Stimulated activated CD4-positive, alpha-beta T cell treated with anti-CD3 and anti-CD28 coated beads, TNF-alpha, amount 100 ng/mL, for 4 hours (primary cell): Measurements from ENCODE around the gene MYO6.

ENCODE experiments used
- DNase-seq, 3 experiments: peaks; one replicate each; pipeline ENCODE4 v3.0.0-alpha.2; 2020; ENCODE audit warnings: low read depth in 3 of 3

The MYO6 gene

GRCh38 chr6:75766387-75766786 is 17.3 kb downstream of the MYO6 start:
- no peak for DNase-seq

- DNase-seq, result no peak
These were observed 21.8 kb downstream of the MYO6 start for GRCh38 chr6:75770844-75771243.

DNA sequence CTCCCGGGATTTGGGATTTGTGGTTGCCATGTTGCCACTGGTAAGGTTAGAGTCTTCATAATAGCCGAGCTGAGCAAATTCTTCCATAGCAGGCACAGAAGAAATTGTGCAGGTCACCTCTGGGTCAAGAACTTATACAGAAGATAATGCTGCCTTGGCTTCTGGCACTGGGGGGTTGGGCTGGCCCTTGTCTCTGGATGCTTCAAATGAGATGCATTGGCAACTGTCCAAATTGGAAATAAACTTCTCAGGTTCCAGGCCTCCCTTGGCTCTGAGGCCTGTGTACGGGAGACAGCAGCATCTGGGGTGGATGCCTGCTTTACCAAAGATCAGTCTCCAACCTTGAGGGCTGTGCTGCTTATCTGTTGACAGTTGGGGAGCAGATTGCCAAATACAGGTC is 26.2 kb downstream of the MYO6 start:
- no peak for DNase-seq

GRCh38 chr6:75776461-75776860 is 27.4 kb downstream of the MYO6 start:
- no peak for DNase-seq

DNA sequence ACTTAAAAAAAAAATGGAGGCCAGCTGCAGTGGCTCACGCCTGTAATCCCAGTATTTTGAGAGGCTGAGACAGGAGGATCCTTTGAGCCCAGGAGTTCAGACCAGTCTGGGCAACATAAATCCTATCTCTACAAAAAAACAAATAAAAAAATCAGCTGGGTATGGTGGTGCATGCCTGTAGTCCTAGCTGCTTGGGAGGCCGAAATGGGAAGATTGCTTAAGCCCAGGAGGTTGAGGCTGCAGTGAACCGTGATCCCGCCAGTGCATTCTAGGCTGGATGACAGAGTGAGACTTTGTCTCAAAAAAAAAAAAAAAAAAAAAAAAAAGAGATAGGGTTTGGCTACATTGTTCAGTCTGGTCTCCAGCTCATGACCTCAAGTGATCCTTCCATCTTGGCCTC is 29.7 kb downstream of the MYO6 start:
- DNase-seq, result no peak

GRCh38 chr6:75786152-75786551 is 37.1 kb downstream of the MYO6 start:
- DNase-seq, result no peak

GRCh38 chr6:75788894-75789293 is 39.9 kb downstream of the MYO6 start:
- DNase-seq, result no peak

DNA sequence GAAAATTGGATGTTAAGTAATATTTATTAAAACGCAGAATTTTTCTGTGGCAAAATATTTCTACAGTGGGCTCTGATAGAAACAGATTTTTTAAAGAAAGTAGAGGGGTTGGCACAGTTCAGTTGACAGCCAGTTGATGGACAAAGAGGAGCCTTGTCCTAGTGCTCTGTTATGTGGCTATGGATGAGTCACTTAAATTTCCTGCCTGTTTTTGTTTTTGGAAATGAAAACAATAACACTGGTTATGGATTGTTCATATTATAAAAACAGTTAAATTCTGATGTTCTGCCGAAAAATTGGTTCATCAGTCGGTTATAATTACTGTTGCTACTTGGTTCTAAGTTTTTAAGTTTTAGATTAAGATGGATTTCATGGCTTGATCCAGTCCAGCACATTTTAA is 42.8 kb downstream of the MYO6 start:
- no peak for DNase-seq

- no peak for DNase-seq
These were observed 45.4 kb downstream of the MYO6 start for GRCh38 chr6:75794351-75794846.

- DNase-seq, result no peak
These were observed 46.1 kb downstream of the MYO6 start for GRCh38 chr6:75794954-75795739.

GRCh38 chr6:75796723-75797122 is 47.7 kb downstream of the MYO6 start:
- DNase-seq, result no peak

DNA sequence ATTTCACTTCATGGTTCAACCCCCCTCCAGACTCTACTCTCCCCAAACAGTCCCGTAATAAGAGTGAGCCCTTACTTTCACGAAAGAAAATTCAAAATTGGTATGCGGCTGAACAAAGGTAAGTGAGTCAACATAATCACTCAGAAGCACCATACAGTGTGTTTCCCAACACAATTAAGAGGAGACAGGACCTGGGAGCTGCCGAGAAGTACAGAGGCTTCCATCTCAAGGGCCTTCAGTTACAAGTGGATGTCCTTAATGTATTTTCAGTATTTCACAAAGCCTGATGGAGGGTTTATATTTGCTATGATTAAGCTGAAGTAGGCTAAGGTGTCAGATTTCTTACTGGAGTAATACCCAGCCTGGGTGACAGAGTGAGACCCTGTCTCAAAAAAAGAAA is 51.1 kb downstream of the MYO6 start:
- DNase-seq, result no peak

- DNase-seq, result no peak
These were observed 51.9 kb downstream of the MYO6 start for GRCh38 chr6:75800708-75801505.

GRCh38 chr6:75802366-75802765 is 53.3 kb downstream of the MYO6 start:
- DNase-seq, result no peak

DNA sequence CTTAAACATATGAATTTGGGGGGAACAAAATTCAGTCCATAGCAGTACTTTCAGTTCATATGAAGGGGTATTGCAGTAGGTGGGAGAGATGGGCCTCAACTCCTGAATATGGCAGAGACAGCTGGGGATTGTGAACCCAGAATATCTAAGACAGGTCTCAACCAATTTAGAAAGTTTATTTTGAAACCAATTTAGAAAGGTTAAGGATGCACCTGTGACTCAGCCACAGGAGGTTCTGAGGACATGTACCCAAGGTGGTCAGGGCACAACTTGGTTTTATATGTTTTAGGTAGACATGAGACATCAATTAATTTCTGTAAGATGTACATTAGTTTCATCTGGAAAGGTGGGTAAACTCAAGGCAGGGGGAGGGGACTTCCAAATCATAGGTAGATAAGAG is 59.5 kb downstream of the MYO6 start:
- DNase-seq, result no peak

- no peak for DNase-seq
These were observed 63.5 kb downstream of the MYO6 start for GRCh38 chr6:75812560-75812959.

- DNase-seq, result no peak
These were observed 64.6 kb downstream of the MYO6 start for GRCh38 chr6:75813476-75814250.

GRCh38 chr6:75815756-75816155 is 66.7 kb downstream of the MYO6 start:
- no peak for DNase-seq

GRCh38 chr6:75818098-75818855 is 69.2 kb downstream of the MYO6 start:
- no peak for DNase-seq

GRCh38 chr6:75819776-75820487 is 70.9 kb downstream of the MYO6 start:
- no peak for DNase-seq

- no peak for DNase-seq
These were observed 75.1 kb downstream of the MYO6 start for GRCh38 chr6:75824160-75824559.
